Ectodermal cell (in vitro differentiated cells): ENCODE data around the gene ZBTB16.

Source experiments
- H3K27ac ChIP-seq: 2 replicates; pipeline ENCODE4 v1.7.0; 2013; ENCODE audit warnings: mild to moderate bottlenecking, low read depth, low read length; ENCODE audit not compliant: insufficient read depth, poor library complexity, severe bottlenecking
- H3K27me3 ChIP-seq: 2 replicates; pipeline ENCODE4 v1.7.0; 2013; ENCODE audit warnings: mild to moderate bottlenecking, low read length; ENCODE audit not compliant: insufficient read depth, control insufficient read depth, poor library complexity, severe bottlenecking
- H3K36me3 ChIP-seq: one replicate; pipeline ENCODE4 v1.7.0; 2013; ENCODE audit warnings: low read length; ENCODE audit not compliant: control insufficient read depth, insufficient read depth
- H3K4me1 ChIP-seq: one replicate; pipeline ENCODE4 v1.7.0; 2013; ENCODE audit warnings: low read length; ENCODE audit not compliant: control insufficient read depth, insufficient read depth
- H3K4me3 ChIP-seq: 2 replicates; pipeline ENCODE4 v1.7.0; 2013; ENCODE audit warnings: low read depth, low read length, control low read depth; ENCODE audit not compliant: insufficient read depth
- H3K9me3 ChIP-seq: 2 replicates; pipeline ENCODE4 v1.7.0; 2013; ENCODE audit warnings: mild to moderate bottlenecking, low read length, moderate library complexity; ENCODE audit not compliant: control insufficient read depth
- WGBS, 2 experiments: methylation state at CpG; one replicate each; pipeline ENCODE4 v1.1.7; 2013; ENCODE audit warnings: missing lambda C conversion rate in 2 of 2; 5-methylcytosine and 5-hydroxymethylcytosine counted together

The ZBTB16 gene

DNA sequence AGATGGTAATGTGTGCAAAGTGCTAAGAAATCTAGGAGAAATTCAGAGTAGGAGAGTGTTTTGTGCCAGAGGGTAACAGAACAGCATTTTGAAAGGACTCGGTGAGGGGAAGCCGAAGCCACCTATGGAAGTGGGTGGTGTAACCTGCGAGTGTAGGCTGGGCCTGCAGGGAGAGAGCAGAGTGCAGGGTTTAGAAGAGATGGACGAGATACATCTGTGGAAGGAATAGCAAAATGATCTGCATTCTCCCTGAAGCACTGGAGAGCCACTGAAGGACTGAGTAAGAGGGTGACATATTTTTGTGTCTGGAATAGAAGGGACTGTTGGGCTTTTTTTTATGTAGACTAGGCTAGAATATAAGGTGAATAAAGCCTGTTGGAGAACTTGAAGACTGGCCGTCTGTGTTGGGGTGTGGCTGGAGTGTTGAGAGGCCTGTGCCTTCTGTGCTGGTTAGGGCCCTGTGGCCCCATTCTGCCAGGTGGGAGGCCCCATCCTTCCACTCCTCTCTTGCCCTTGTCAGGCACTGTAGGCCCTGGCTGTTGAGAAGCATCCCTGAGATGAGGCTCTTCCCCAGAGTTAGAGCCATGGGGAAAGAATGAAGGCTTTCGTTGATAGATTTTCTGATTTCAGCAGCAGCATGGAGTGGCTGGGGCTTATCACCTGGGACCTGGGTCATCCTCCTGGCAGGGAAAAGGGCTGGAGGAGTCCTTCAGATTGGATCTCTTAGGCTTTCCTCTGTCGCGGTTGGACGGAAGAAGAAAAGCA, 102.2 kb downstream of the ZBTB16 start:
- Histone ChIP-seq H3K4me3 (no peak overlapping the region), H3K36me3 (no peaks in the 10 kb centered on the region), H3K9me3 (no peaks in the 10 kb centered on the region), H3K27ac (no peak overlapping the region), H3K4me1 (peaks cover 31% of the 10 kb centered on the region), H3K27me3 (no peaks in the 10 kb centered on the region)
- 96 to 97% methylated on average over 9 of the region's 9 CpGs for WGBS, 2 experiments

DNA sequence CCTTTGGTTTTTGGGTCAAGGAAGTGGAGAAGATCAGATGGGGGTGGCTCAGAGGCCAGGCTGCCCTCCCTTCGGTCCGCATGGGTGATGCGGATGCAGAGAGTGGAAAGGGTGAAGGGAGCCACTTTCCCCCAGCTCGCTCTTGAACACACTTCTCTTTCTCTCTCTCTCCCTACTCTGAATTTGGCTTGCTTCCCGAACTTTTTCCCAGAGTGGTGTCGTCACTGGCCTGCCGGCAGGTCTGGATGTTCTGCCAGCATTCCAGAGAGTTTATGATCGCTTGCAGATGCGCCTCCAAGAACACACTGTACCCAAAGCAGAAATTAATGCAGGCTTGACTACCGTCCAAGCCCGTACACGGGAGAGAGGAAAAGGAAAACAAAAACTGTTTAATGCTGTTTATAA, 103.2 kb downstream of the ZBTB16 start:
- 87 to 92% methylated on average over 9 to 12 of the region's 12 CpGs for WGBS, 2 experiments
- H3K36me3 ChIP-seq, result no peaks in the 10 kb centered on the region
- H3K27ac ChIP-seq, result no peak overlapping the region
- no peaks in the 10 kb centered on the region for H3K9me3 ChIP-seq
- H3K4me3 ChIP-seq, result no peak overlapping the region
- H3K27me3 ChIP-seq, result no peaks in the 10 kb centered on the region
- H3K4me1 ChIP-seq, result peaks cover 41% of the 10 kb centered on the region

DNA sequence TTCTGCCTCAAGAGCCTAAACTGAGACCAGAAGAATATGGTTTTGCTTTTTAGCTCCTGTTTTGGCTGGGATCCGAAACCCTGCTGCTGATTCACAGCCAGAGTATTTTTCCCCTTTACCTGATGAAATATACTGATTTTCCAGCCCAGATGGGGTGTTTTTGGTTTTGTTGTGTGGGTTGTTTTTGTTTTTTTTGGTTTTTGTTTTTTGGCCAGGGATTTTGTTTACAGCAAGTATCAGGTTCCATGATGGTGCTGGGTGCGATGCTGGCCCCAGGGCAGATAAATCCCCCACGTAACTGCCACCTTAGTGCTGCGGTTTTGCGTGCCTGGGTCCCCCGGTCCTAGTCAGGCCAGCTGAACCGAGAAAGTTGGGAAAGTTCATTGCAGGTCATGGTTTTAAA, 103.7 kb downstream of the ZBTB16 start:
- no peak overlapping the region for H3K4me3 ChIP-seq
- H3K27ac ChIP-seq, result no peak overlapping the region
- peaks cover 45% of the 10 kb centered on the region for H3K4me1 ChIP-seq
- WGBS, 2 experiments, result 90 to 91% methylated on average over 7 of the region's 7 CpGs
- no peaks in the 10 kb centered on the region for H3K9me3 ChIP-seq
- no peaks in the 10 kb centered on the region for H3K27me3 ChIP-seq
- H3K36me3 ChIP-seq, result no peaks in the 10 kb centered on the region

DNA sequence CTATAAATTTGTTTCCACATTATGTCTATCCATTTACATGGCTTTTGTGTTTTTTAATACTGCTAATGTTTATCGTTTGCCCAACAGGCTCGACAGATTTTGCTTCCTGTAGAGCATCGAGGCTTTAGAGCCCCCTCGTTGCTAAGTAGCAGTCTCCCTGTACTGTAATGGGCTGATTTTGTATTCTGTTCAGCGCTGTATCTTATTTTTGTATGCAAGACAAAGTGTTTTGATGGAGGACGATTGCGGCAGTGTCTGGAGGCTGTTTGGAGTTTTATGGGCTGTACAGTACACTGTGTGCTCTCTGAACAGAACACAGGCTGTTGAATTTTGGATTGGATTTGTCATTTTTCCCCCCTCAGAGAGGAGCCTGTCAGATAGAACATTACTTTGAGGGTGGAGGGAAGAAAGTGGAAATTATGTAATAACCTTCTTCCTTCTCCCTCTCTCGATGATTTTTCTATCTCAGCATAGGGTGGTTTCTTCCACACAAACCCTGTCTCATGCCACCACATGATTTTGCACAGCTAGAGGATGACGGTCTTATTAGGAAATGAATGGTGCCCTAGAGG, 104.4 kb downstream of the ZBTB16 start:
- H3K9me3 ChIP-seq, result no peaks in the 10 kb centered on the region
- 93 to 95% methylated on average over 9 of the region's 9 CpGs for WGBS, 2 experiments
- H3K4me3 ChIP-seq, result no peak overlapping the region
- H3K36me3 ChIP-seq, result no peaks in the 10 kb centered on the region
- H3K27ac ChIP-seq, result no peak overlapping the region
- H3K27me3 ChIP-seq, result no peaks in the 10 kb centered on the region
- peaks cover 52% of the 10 kb centered on the region for H3K4me1 ChIP-seq

DNA sequence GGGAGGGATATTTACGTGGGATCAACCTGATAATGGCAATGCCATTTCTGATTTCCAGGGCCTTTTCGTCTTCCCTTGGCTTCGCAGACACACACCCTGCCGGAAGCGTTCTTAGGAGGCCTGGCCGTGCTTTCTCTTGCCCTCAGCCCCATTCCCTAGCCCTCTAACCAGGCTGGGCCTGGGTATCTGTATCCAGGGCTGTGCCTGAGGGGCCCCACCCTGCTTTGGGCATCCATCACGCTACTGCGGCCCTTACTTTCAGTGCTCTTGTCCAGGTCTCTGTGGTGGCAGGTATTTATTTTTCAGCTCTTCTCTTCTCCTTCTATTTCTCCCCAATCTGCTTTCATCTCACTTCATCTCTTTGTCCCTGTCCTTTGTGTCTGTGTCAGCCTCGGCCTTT, 105.0 kb downstream of the ZBTB16 start:
- no peaks in the 10 kb centered on the region for H3K36me3 ChIP-seq
- H3K27me3 ChIP-seq, result no peaks in the 10 kb centered on the region
- no peaks in the 10 kb centered on the region for H3K9me3 ChIP-seq
- WGBS, 2 experiments, result 92 to 94% methylated on average over 9 of the region's 9 CpGs
- H3K4me1 ChIP-seq, result peaks cover 59% of the 10 kb centered on the region
- no peak overlapping the region for H3K4me3 ChIP-seq
- H3K27ac ChIP-seq, result no peak overlapping the region

DNA sequence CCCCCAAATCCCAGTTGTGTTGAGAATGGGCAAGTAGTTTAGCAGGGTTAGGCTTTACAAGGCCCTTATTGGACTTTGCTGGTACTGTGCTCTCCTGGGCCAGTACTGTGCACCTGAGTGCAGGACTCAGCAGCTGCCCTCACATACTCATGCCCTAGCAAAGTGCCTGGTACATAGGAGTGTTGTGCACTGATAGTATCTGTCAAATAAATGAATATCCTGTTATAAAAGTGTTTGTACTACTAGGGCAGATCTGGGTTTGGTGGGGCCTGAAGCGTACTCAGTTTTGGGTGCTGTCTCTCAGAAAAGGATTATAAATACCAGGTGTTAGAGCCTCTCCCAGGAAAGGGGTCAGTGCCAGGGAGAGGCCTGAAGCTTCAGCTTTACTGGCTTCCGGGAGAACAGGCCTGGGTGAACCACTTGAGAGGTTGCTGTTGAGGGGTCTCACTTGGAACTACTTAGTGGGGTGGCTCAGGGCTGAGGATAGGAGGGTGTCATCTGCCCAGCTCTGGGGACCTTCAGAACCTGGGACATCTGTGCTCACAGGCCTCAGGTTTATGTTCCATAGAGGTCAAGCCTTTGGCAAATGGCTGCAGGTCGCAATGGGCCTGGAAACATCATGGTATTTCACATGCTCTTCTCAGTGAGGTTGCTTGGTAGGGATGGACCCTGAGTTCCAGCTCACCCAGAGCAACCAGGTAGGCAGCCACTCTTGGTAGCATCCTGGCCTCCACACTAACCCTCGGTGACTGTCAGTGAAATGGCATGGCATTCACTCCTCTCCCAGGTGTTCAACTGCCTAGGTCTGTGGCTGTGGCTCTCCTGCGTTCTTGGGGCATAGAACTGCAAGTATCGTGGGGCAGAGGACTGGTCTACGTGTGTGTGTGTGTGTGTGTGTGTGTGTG, 106.1 kb downstream of the ZBTB16 start:
- no peaks in the 10 kb centered on the region for H3K36me3 ChIP-seq
- no peaks in the 10 kb centered on the region for H3K27me3 ChIP-seq
- H3K27ac ChIP-seq, result no peak overlapping the region
- 95 to 96% methylated on average over 7 of the region's 7 CpGs for WGBS, 2 experiments
- H3K4me3 ChIP-seq, result no peak overlapping the region
- H3K9me3 ChIP-seq, result no peaks in the 10 kb centered on the region
- H3K4me1 ChIP-seq, result peaks cover 68% of the 10 kb centered on the region

DNA sequence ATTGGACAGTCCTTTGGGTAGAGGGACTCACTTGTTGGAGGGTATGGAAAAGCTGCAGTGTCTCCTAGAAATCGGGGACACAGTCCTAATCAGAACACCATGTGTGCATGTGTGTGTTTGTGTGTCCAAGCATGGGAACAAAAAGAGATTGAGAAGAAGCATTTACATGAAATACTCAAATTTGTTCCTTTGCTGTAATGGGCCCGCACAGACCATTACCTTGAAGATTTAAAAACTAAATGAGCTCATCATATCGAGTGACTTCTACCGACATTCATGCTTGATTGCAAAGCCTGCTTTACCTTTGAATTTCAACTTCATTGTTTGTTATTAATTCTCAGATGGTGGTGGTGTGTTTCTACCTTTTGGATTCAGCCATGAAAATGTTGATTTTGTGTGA, 106.9 kb downstream of the ZBTB16 start:
- no peak overlapping the region for H3K4me3 ChIP-seq
- WGBS, 2 experiments, result 96 to 97% methylated on average over 4 of the region's 4 CpGs
- H3K36me3 ChIP-seq, result no peaks in the 10 kb centered on the region
- no peak overlapping the region for H3K27ac ChIP-seq
- H3K27me3 ChIP-seq, result no peaks in the 10 kb centered on the region
- no peaks in the 10 kb centered on the region for H3K9me3 ChIP-seq
- peaks cover 76% of the 10 kb centered on the region for H3K4me1 ChIP-seq

DNA sequence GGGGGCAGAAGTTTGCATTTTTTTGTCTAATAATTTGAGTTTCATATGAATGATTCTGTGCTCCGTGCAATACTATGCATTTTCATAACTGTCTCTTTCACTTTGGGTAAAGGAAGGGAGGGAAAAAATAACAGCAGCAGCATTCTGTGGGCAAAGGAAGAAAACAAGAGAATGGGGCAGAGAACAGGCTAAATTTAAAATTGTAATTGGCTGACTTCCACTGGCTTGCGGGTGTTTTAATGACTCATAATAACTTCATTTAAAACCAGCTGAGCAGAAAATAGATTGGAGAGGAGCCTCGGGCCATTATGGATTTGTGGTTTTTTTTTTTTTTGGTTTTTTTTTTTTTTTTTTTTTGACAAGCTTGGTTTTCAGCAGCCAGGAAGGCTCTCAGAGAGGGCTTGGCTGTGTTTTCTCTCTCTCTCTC, 107.4 kb downstream of the ZBTB16 start:
- H3K4me3 ChIP-seq, result no peak overlapping the region
- H3K27ac ChIP-seq, result no peak overlapping the region
- H3K4me1 ChIP-seq, result peaks cover 82% of the 10 kb centered on the region
- H3K27me3 ChIP-seq, result no peaks in the 10 kb centered on the region
- WGBS, 2 experiments, result 67 to 71% methylated on average over 1 to 3 of the region's 3 CpGs
- H3K9me3 ChIP-seq, result no peaks in the 10 kb centered on the region
- no peaks in the 10 kb centered on the region for H3K36me3 ChIP-seq

DNA sequence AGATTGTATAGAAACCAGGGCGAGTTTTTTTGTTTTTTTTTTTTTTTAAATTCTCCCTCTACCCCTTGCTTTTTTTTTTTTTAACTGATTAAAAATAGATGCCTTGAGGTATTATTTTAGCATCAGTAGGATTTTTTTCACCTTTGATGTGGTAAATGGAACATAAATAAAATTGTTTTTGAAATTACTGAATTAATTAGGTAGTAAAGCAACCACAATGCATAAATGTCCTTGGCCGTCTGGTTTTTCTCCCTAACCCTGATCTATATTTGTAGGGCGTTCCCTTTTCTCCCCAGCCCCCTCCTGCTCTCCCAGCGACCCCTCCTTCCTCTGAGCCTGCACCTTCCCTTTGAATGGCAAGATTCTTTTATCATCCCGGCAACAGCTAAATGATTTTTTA, 107.8 kb downstream of the ZBTB16 start:
- Histone ChIP-seq H3K4me3 (no peak overlapping the region), H3K36me3 (no peaks in the 10 kb centered on the region), H3K9me3 (no peaks in the 10 kb centered on the region), H3K4me1 (peaks cover 84% of the 10 kb centered on the region), H3K27ac (no peak overlapping the region), H3K27me3 (no peaks in the 10 kb centered on the region)
- WGBS, 2 experiments, result 67 to 81% methylated on average over 4 of the region's 5 CpGs
